ENCODE data around the gene GGTA1. TPM values are rescaled to one million over a fixed set of nuclear protein-coding genes. Genes with fewer than 3 reads are reported as not detected.

Gene GGTA1
- total RNA-seq, 1 experiment from 2014 or later = not detected

DNA sequence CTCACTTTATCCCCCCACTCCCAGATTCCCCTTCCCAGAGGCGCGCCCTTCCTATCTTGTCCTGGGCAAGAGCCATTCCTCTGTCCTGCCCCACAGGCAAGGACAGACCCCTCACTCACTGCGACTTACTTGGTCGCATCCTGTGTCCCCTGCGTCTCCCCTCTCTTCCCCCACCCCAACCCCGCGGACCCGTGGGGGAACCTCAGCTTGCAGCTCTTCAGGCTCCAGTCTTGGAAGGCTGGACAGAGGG lies 542 bp downstream of the GGTA1 start:
- no peaks in the 10 kb centered on the region for H3K9me3 ChIP-seq (ENCODE audit: control insufficient read depth, low read depth, low read length)
- H3K4me2 ChIP-seq (ENCODE audit: insufficient read depth, insufficient read length, low read length) = peak overlapping the region; percentile 62
- no peaks in the 10 kb centered on the region for H3K79me1 ChIP-seq (ENCODE audit: insufficient read depth, low read depth, low read length, poor library complexity, severe bottlenecking)
- H3K4me1 ChIP-seq (ENCODE audit: insufficient read depth, low read length) = no peaks in the 10 kb centered on the region
- peaks cover 0 to 3% (median 0%) of the 10 kb centered on the region in 3 experiments; a peak in 1 of 7 replicates for H3K36me3 Mint-ChIP-seq (ENCODE audit: insufficient read depth in 1 of 3, low read depth in 3 of 3)
- peaks cover 20% of the 10 kb centered on the region for H3K23me2 ChIP-seq (ENCODE audit: insufficient read length, low read depth, low read length, poor library complexity, severe bottlenecking)
- H3K27me3 ChIP-seq (ENCODE audit: insufficient read depth, low read length) = peaks cover 24% of the 10 kb centered on the region
- H2BK120ac ChIP-seq (ENCODE audit: low read depth, low read length, poor library complexity, severe bottlenecking) = no peak overlapping the region
- H3K14ac ChIP-seq (ENCODE audit: insufficient read depth, low read length) = no peak overlapping the region; the same call in 1 of the 2 replicates
- H2BK5ac ChIP-seq (ENCODE audit: insufficient read length, low read length) = no peak overlapping the region
- H3T11ph ChIP-seq (ENCODE audit: low read length) = no peak overlapping the region
- H4K8ac ChIP-seq (replicated peaks; ENCODE audit: insufficient read length, low read depth, low read length) = no peak overlapping the region
- peaks cover 26 to 27% of the 10 kb centered on the region in 2 experiments for H3K4me1 Mint-ChIP-seq
- peaks cover 0 to 12% of the 10 kb centered on the region in 2 experiments; a peak in 4 of 5 replicates for H3K9me3 Mint-ChIP-seq
- H3K27me3 Mint-ChIP-seq (ENCODE audit: low read depth) = peaks cover 95% of the 10 kb centered on the region
- DNase-seq = peak; percentile 34
- H3K27ac Mint-ChIP-seq = no peak overlapping the region
- H2BK20ac ChIP-seq (ENCODE audit: low read depth, low read length, poor library complexity, severe bottlenecking) = no peak overlapping the region
- TF ChIP-seq, protein P1, sequence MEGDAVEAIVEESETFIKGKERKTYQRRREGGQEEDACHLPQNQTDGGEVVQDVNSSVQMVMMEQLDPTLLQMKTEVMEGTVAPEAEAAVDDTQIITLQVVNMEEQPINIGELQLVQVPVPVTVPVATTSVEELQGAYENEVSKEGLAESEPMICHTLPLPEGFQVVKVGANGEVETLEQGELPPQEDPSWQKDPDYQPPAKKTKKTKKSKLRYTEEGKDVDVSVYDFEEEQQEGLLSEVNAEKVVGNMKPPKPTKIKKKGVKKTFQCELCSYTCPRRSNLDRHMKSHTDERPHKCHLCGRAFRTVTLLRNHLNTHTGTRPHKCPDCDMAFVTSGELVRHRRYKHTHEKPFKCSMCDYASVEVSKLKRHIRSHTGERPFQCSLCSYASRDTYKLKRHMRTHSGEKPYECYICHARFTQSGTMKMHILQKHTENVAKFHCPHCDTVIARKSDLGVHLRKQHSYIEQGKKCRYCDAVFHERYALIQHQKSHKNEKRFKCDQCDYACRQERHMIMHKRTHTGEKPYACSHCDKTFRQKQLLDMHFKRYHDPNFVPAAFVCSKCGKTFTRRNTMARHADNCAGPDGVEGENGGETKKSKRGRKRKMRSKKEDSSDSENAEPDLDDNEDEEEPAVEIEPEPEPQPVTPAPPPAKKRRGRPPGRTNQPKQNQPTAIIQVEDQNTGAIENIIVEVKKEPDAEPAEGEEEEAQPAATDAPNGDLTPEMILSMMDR (conservative IDR thresholded peaks at IDR 0.05) = no peak
- H2AK5ac ChIP-seq (ENCODE audit: insufficient read length, low read length) = no peak overlapping the region
- no peak overlapping the region for H3K23ac ChIP-seq (ENCODE audit: insufficient read length, low read depth, low read length)
- no peak overlapping the region for H3K56ac ChIP-seq (ENCODE audit: insufficient read length, low read depth, low read length)
- no CpG with 5 or more reads among the region's 8 CpGs for WGBS (ENCODE audit: extremely low coverage, insufficient read length, low lambda C conversion rate)
- no peak overlapping the region for H2BK15ac ChIP-seq (ENCODE audit: low read depth, low read length)
- no peaks in the 10 kb centered on the region for H4K20me1 ChIP-seq (ENCODE audit: control insufficient read depth, insufficient read depth, insufficient read length)
- H3K27ac ChIP-seq (ENCODE audit: insufficient read length, low read depth, low read length) = no peak overlapping the region
- no peak overlapping the region for H3K4ac ChIP-seq (ENCODE audit: low read depth, low read length)
- H3K18ac ChIP-seq (ENCODE audit: insufficient read length, low read depth, low read length) = no peak overlapping the region
- H4K5ac ChIP-seq (ENCODE audit: insufficient read length, low read depth, low read length) = no peak overlapping the region
- H3K79me2 ChIP-seq (ENCODE audit: insufficient read depth, low read length) = no peaks in the 10 kb centered on the region
- no peak overlapping the region for H2BK12ac ChIP-seq (ENCODE audit: insufficient read length, low read depth, low read length)
- peak overlapping the region; percentile 84 for H2AFZ ChIP-seq (ENCODE audit: low read length)
- H3K4me3 Mint-ChIP-seq = peak overlapping the region; percentile 54 to 89
- no peak overlapping the region for H3K9ac ChIP-seq (ENCODE audit: extremely low read depth, insufficient read length, low read length)
- no peak overlapping the region for H4K91ac ChIP-seq (ENCODE audit: insufficient read length, low read depth, low read length)

All from H9 (cell line).